H1 (cell line): ENCODE measurements around the gene CD151. TPM values are rescaled to one million over a fixed set of nuclear protein-coding genes. Genes with fewer than 3 reads are reported as not detected.

ENCODE experiments used
- CTCF ChIA-PET: fragments of 300-600 bp; sonication (Branson Sonifier 250); formaldehyde crosslinking; loops from one replicate; lab custom pipeline; 2021; ENCODE audit not compliant: partially characterized antibody; lab: Charles Lee
- POLR2A ChIA-PET: fragments of 300-600 bp; sonication (Branson Sonifier 250); formaldehyde crosslinking; loops from one replicate; lab custom pipeline; 2021; ENCODE audit warnings: inconsistent platforms; ENCODE audit not compliant: partially characterized antibody; lab: Charles Lee
- DNase-seq, 2 experiments: peaks; one replicate each; pipeline versions ENCODE4 v3.0.0 to v3.0.0-alpha.2; 2010 to 2022; ENCODE audit warnings: low spot score in 2 of 2, low read depth in 1 of 2, mixed read lengths in 1 of 2
- FAIRE-seq: peaks from 2 replicates; lab custom pipeline; 2011; peaks lifted over from hg19 to GRCh38; lab: Jason Lieb, UNC
- H2AFZ ChIP-seq: 2 replicates; pipeline ENCODE4 v1.8.1; 2012; ENCODE audit warnings: low read length, inconsistent platforms
- H2AK5ac ChIP-seq: 2 replicates; pipeline ENCODE4 v1.6.1; 2013; ENCODE audit warnings: low read depth, low read length
- H2BK120ac ChIP-seq: replicated peaks from 2 replicates; pipeline ENCODE3; 2013; ENCODE audit warnings: low read depth, low read length, inconsistent platforms
- H2BK12ac ChIP-seq: 2 replicates; pipeline ENCODE4 v1.6.1; 2013; ENCODE audit warnings: low read depth, low read length
- H2BK15ac ChIP-seq: 2 replicates; pipeline ENCODE4 v1.6.1; 2013; ENCODE audit warnings: low read length
- H2BK20ac ChIP-seq: 2 replicates; pipeline ENCODE4 v1.6.1; 2013; ENCODE audit warnings: low read length
- H2BK5ac ChIP-seq: 2 replicates; pipeline ENCODE4 v1.6.1; 2013; ENCODE audit warnings: low read depth, low read length
- H3K14ac ChIP-seq: 2 replicates; pipeline ENCODE4 v1.6.1; 2013; ENCODE audit warnings: inconsistent platforms; ENCODE audit not compliant: insufficient read length
- H3K18ac ChIP-seq: 2 replicates; pipeline ENCODE4 v1.6.1; 2013; ENCODE audit warnings: low read length; ENCODE audit errors: extremely low read depth
- H3K23ac ChIP-seq: 2 replicates; pipeline ENCODE4 v1.6.1; 2013; ENCODE audit warnings: inconsistent platforms; ENCODE audit not compliant: insufficient read length
- H3K23me2 ChIP-seq: 2 replicates; pipeline ENCODE4 v1.6.1; 2013; ENCODE audit warnings: low read depth, low read length
- H3K27ac ChIP-seq: 2 replicates; pipeline ENCODE4 v1.6.1; 2011; ENCODE audit warnings: low read depth, low read length, inconsistent platforms
- H3K27me3 ChIP-seq, 4 experiments: replicated peaks in 1 of 4; 1 replicate in 1 of 4; 2 replicates in 3 of 4; pipeline versions ENCODE4 v1.6.1 to v1.8.1; 2011 to 2013; ENCODE audit warnings: low read length in 3 of 4, mild to moderate bottlenecking in 3 of 4, inconsistent platforms in 2 of 4, mixed read lengths in 2 of 4, moderate library complexity in 1 of 4; ENCODE audit not compliant: control insufficient read depth in 3 of 4, insufficient read depth in 3 of 4; ENCODE audit errors: extremely low read depth in 1 of 4
- H3K36me3 ChIP-seq, 4 experiments: 2 replicates each; pipeline versions ENCODE4 v1.6.1 to v1.8.1; 2011 to 2013; ENCODE audit warnings: mild to moderate bottlenecking in 4 of 4, low read length in 3 of 4, moderate library complexity in 2 of 4, control low read depth in 1 of 4, inconsistent platforms in 1 of 4; ENCODE audit not compliant: insufficient read depth in 4 of 4, control insufficient read depth in 2 of 4
- H3K4ac ChIP-seq: replicated peaks from 2 replicates; pipeline ENCODE3; 2013; ENCODE audit warnings: low read length, low read depth, mixed read lengths, inconsistent platforms; ENCODE audit not compliant: insufficient read length
- H3K4me1 ChIP-seq, 4 experiments: replicated peaks in 1 of 4; 1 replicate in 1 of 4; 2 replicates in 3 of 4; pipeline versions ENCODE4 v1.6.1 to v1.8.1; 2011 to 2013; ENCODE audit warnings: low read length in 3 of 4, inconsistent platforms in 2 of 4, mixed read lengths in 1 of 4; ENCODE audit not compliant: insufficient read depth in 4 of 4, control insufficient read depth in 3 of 4
- H3K4me2 ChIP-seq, 2 experiments: 2 replicates each; pipeline versions ENCODE4 v1.6.1 to v1.8.1; 2011 to 2013; ENCODE audit warnings: low read depth in 2 of 2, low read length in 2 of 2, control low read depth in 1 of 2, inconsistent platforms in 1 of 2, mild to moderate bottlenecking in 1 of 2; ENCODE audit not compliant: insufficient read depth in 1 of 2
- H3K4me3 ChIP-seq, 4 experiments: fragments of 200-600, 300-600 bp in 1 of 4; sonication (generic), shearing (Covaris generic), sonication (Bioruptor Twin) in 1 of 4; 2 replicates each; pipeline versions ENCODE4 v1.5.1 to v1.8.1; 2011 to 2016; ENCODE audit warnings: low read length in 4 of 4, low read depth in 3 of 4, control low read depth in 2 of 4, inconsistent platforms in 2 of 4, mild to moderate bottlenecking in 2 of 4, mixed read lengths in 1 of 4, moderate library complexity in 1 of 4; ENCODE audit not compliant: insufficient read depth in 2 of 4; ENCODE audit errors: extremely low read depth in 1 of 4
- H3K56ac ChIP-seq: replicated peaks from 2 replicates; pipeline ENCODE3; 2013; ENCODE audit warnings: low read depth, mild to moderate bottlenecking, mixed read lengths, low read length, inconsistent platforms; ENCODE audit not compliant: insufficient read length
- H3K79me1 ChIP-seq: 2 replicates; pipeline ENCODE4 v1.6.1; 2013; ENCODE audit warnings: low read depth, low read length, control low read depth
- H3K79me2 ChIP-seq, 2 experiments: 2 replicates each; pipeline versions ENCODE4 v1.6.1 to v1.8.1; 2012 to 2013; ENCODE audit warnings: low read length in 2 of 2, mild to moderate bottlenecking in 2 of 2, inconsistent platforms in 1 of 2; ENCODE audit not compliant: insufficient read depth in 2 of 2, control insufficient read depth in 1 of 2
- H3K9ac ChIP-seq, 4 experiments: replicated peaks in 1 of 4; 1 replicate in 1 of 4; 2 replicates in 3 of 4; pipeline versions ENCODE4 v1.6.1 to v1.8.1; 2011 to 2013; ENCODE audit warnings: low read depth in 3 of 4, low read length in 3 of 4, control low read depth in 2 of 4, mild to moderate bottlenecking in 2 of 4, moderate library complexity in 2 of 4, inconsistent platforms in 1 of 4; ENCODE audit errors: extremely low read depth in 1 of 4
- H3K9me3 ChIP-seq, 2 experiments: 2 replicates each; pipeline versions ENCODE4 v1.6.1 to v1.8.1; 2012 to 2013; ENCODE audit warnings: mild to moderate bottlenecking in 2 of 2, moderate library complexity in 2 of 2, control low read depth in 1 of 2, inconsistent platforms in 1 of 2, low read depth in 1 of 2, low read length in 1 of 2, mixed read lengths in 1 of 2; ENCODE audit not compliant: insufficient read depth in 2 of 2
- H4K20me1 ChIP-seq, 2 experiments: replicated peaks in 1 of 2; 2 replicates each; pipeline versions ENCODE3 to v1.8.1; 2011 to 2013; ENCODE audit warnings: inconsistent platforms in 2 of 2, low read length in 2 of 2, mild to moderate bottlenecking in 1 of 2; ENCODE audit not compliant: insufficient read depth in 2 of 2, control insufficient read depth in 1 of 2
- H4K5ac ChIP-seq: 2 replicates; pipeline ENCODE4 v1.6.1; 2013; ENCODE audit warnings: low read length, low read depth, mixed read lengths, inconsistent platforms; ENCODE audit not compliant: insufficient read length
- H4K8ac ChIP-seq: 2 replicates; pipeline ENCODE4 v1.8.0; 2013; ENCODE audit warnings: mild to moderate bottlenecking, moderate library complexity, low read length, inconsistent platforms; ENCODE audit not compliant: insufficient read depth; ENCODE audit errors: extremely low read depth
- H4K91ac ChIP-seq: replicated peaks from 2 replicates; pipeline ENCODE3; 2013; ENCODE audit warnings: low read length, mixed read lengths, inconsistent platforms; ENCODE audit not compliant: insufficient read length
- CHD1 ChIP-seq: IDR thresholded peaks from 2 replicates; pipeline ENCODE4 v1.6.1; 2012; ENCODE audit warnings: low read depth, low read length, improper control_type of control experiment
- E2F6 ChIP-seq: IDR thresholded peaks from 2 replicates; pipeline ENCODE4 v1.6.1; 2012; ENCODE audit warnings: inconsistent platforms
- GABPA ChIP-seq: IDR thresholded peaks from 2 replicates; pipeline ENCODE4 v1.6.1; 2011; ENCODE audit warnings: mild to moderate bottlenecking, low read length, moderate library complexity, borderline replicate concordance; ENCODE audit not compliant: insufficient read depth
- KDM5A ChIP-seq: fragments of 200-600 bp; IDR thresholded peaks from 2 replicates; pipeline ENCODE4 v1.7.1; 2012; ENCODE audit warnings: mild to moderate bottlenecking, low read length, inconsistent platforms, mixed read lengths
- NANOG ChIP-seq: IDR thresholded peaks from 2 replicates; pipeline ENCODE4 v1.6.1; 2011; ENCODE audit warnings: low read length, low read depth, mild to moderate bottlenecking, inconsistent platforms; ENCODE audit not compliant: insufficient read depth, poor library complexity, severe bottlenecking
- PHF8 ChIP-seq: fragments of 200-600 bp; sonication (generic); conservative IDR thresholded peaks from 2 replicates; pipeline ENCODE4 v1.7.1; 2012; ENCODE audit warnings: low read depth, mild to moderate bottlenecking, inconsistent platforms, low read length, moderate library complexity
- SP2 ChIP-seq: IDR thresholded peaks from 2 replicates; pipeline ENCODE4 v1.6.1; 2012; ENCODE audit warnings: mild to moderate bottlenecking, low read length, inconsistent platforms
- WGBS, 2 experiments: shearing (Covaris generic) in 1 of 2; methylation state at CpG; one replicate each; pipeline versions ENCODE4 v1.1.6 to v1.1.7; 2013 to 2015; ENCODE audit warnings: low lambda C conversion rate in 2 of 2, mixed read lengths in 2 of 2, inconsistent platforms in 1 of 2, low coverage in 1 of 2, missing lambda C conversion rate in 1 of 2; ENCODE audit not compliant: insufficient replicate concordance in 2 of 2, insufficient coverage in 1 of 2, insufficient read length in 1 of 2; ENCODE audit errors: extremely low coverage in 1 of 2, missing lambda C conversion rate in 1 of 2; 5-methylcytosine and 5-hydroxymethylcytosine counted together
- polyA plus RNA-seq, 7 experiments: library from polyadenylated mRNA; depleted of rRNA in 3 of 7; stranded (reverse) in 5 of 7; unstranded in 2 of 7; fragments of >200 nt in 5 of 7; fragments of 200-250 nt in 2 of 7; gene quantifications; 1 replicate in 5 of 7; 2 replicates in 1 of 7; 4 replicates in 1 of 7; pipeline versions ENCODE4 v1.2.1 to v1.2.3, GENCODE V29; 2011 to 2013; ENCODE audit warnings: missing spikeins in 2 of 7, mixed read lengths in 2 of 7
- total RNA-seq: library from RNA; stranded (reverse); fragmentation: NEBNext Ultra II Directional; extraction: Animal tissue kit (Norgen Biotek cat#: 25700); gene quantifications from 2 replicates; pipeline ENCODE4 v1.2.1, GENCODE V29; 2021

Gene CD151
- total and polyA plus RNA-seq, 2 of the 8 experiments (the other 6 are each of a cell fraction or from before 2014, with no cell fraction given): 101 to 212 TPM

DNA sequence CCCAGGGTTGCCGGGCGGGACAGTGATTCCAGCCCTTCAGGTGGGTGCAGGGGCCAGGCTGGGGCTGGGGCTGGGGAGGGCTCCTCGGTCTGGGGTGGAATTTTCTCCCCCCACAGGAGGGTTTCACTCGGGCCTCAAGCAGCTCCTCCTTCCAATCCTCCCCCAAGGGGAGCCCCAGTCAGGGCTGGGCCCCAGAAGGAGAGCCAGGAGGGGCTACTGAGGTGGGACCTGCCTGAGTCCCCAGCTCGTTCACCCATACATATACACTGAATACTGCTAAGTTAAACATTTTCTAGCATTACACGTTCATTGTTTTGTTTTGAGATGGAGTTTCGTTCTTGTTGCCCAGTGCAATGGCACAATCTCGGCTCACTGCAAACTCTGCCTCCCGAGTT is 6.5 kb upstream of the CD151 start:
- no peaks in the 10 kb centered on the region for H3K79me2 ChIP-seq
- no peak overlapping the region for H2AFZ ChIP-seq
- no peak overlapping the region for H4K91ac ChIP-seq
- H3K23me2 ChIP-seq: peaks cover 25% of the 10 kb centered on the region
- no peak overlapping the region for H3K4ac ChIP-seq
- H3K14ac ChIP-seq: no peak overlapping the region
- H3K9ac ChIP-seq: no peak overlapping the region
- no peak for DNase-seq
- FAIRE-seq: no peak
- POLR2A ChIA-PET: interaction anchor here (40.4 to 53.0 kb wide), 2 partner anchors 4 to 15 kb away, joined by 1917 read pairs; partner anchors contain the start of genes CD151, CEND1, CRACR2B and PIDD1
- H3K79me1 ChIP-seq: peaks cover 3% of the 10 kb centered on the region
- H3K27ac ChIP-seq: no peak overlapping the region
- H2BK20ac ChIP-seq: no peak overlapping the region
- H3K27me3 ChIP-seq: peaks cover 3 to 30% (median 19%) of the 10 kb centered on the region in 4 experiments
- no peak overlapping the region for H4K8ac ChIP-seq
- H3K9me3 ChIP-seq: no peaks in the 10 kb centered on the region
- H2BK15ac ChIP-seq: no peak overlapping the region
- no peak overlapping the region for H2BK120ac ChIP-seq
- peak overlapping the region in 1 of 4 experiments; percentile 63; a peak in 2 of 8 replicates for H3K4me3 ChIP-seq
- H3K4me1 ChIP-seq: peaks cover 0 to 33% (median 29%) of the 10 kb centered on the region in 4 experiments; a peak in 6 of 7 replicates
- H2AK5ac ChIP-seq: no peak overlapping the region
- peaks cover 0 to 10% (median 1%) of the 10 kb centered on the region in 4 experiments; a peak in 1 of 8 replicates for H3K36me3 ChIP-seq
- no peak overlapping the region for H3K23ac ChIP-seq
- WGBS, 2 experiments: 86% methylated on average over 7 of the region's 9 CpGs; no CpG with 5 or more reads in 1 of the 2 experiments
- H3K18ac ChIP-seq: no peak overlapping the region
- H4K20me1 ChIP-seq: peaks cover 0 to 8% of the 10 kb centered on the region in 2 experiments
- H4K5ac ChIP-seq: no peak overlapping the region
- TF ChIP-seq PHF8 (no peak), GABPA (no peak), SP2 (no peak), CHD1 (no peak), KDM5A (no peak), NANOG (no peak), E2F6 (no peak)
- TF ChIP-seq, all 59 proteins: peak for 0
- CTCF ChIA-PET: no interaction called here
- no peak overlapping the region for H3K56ac ChIP-seq
- no peak overlapping the region for H2BK5ac ChIP-seq
- H3K4me2 ChIP-seq: no peak overlapping the region
- H2BK12ac ChIP-seq: no peak overlapping the region; the same call in 1 of the 2 replicates
